BE2C (cell line): ENCODE results near the gene SLC26A4.

ENCODE experiments used
- DNase-seq: peaks from one replicate; pipeline ENCODE4 v3.0.0-alpha.2; 2020
- H3K27me3 ChIP-seq: fragments of 250-450 bp; sonication (Bioruptor Pico); 2 replicates; pipeline ENCODE4 v1.5.1; 2020; ENCODE audit warnings: mild to moderate bottlenecking
- H3K36me3 ChIP-seq: fragments of 250-450 bp; sonication (Bioruptor Pico); 2 replicates; pipeline ENCODE4 v1.5.1; 2020; ENCODE audit warnings: mild to moderate bottlenecking
- H3K4me1 ChIP-seq: fragments of 250-450 bp; sonication (Bioruptor Pico); 2 replicates; pipeline ENCODE4 v1.5.1; 2020
- H3K4me3 ChIP-seq: 2 replicates; pipeline ENCODE4 v1.5.1; 2011; ENCODE audit warnings: low read depth, low read length
- H3K9me3 ChIP-seq: fragments of 250-450 bp; sonication (Bioruptor Pico); 2 replicates; pipeline ENCODE4 v1.5.1; 2020
- TF ChIP-seq, protein P1 (sequence below): IDR thresholded peaks from 2 replicates; pipeline ENCODE4 v1.5.1; 2012; ENCODE audit warnings: mild to moderate bottlenecking, low read depth, low read length

Gene SLC26A4

DNA sequence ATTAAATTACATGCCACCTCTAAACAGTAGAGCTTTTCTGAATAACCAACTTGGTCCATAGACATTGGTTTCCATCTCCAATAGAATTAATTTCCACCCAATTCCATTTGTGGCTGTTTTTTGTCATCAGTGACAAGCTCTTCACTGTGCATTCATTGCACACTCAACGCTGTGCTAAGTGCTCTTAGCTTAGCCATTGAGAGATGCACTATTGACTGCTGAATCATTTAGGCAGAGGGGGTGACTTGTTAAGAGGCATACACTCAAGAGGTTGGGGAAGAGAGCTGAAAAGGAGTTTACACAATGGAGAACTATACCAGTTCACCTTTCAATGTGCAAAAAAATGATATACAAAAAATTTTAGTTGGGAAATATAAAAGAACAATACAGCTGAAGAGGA is 51.4 kb downstream of the SLC26A4 start:
- Histone ChIP-seq H3K4me1 (0 out of 2 replicates have a peak, but pooled peaks cover 3% of the 10 kb centered on the region), H3K27me3 (no peaks in the 10 kb centered on the region), H3K4me3 (no peak overlapping the region), H3K9me3 (no peaks in the 10 kb centered on the region), H3K36me3 (no peaks in the 10 kb centered on the region)
- DNase-seq: no peak
- TF ChIP-seq, protein P1, sequence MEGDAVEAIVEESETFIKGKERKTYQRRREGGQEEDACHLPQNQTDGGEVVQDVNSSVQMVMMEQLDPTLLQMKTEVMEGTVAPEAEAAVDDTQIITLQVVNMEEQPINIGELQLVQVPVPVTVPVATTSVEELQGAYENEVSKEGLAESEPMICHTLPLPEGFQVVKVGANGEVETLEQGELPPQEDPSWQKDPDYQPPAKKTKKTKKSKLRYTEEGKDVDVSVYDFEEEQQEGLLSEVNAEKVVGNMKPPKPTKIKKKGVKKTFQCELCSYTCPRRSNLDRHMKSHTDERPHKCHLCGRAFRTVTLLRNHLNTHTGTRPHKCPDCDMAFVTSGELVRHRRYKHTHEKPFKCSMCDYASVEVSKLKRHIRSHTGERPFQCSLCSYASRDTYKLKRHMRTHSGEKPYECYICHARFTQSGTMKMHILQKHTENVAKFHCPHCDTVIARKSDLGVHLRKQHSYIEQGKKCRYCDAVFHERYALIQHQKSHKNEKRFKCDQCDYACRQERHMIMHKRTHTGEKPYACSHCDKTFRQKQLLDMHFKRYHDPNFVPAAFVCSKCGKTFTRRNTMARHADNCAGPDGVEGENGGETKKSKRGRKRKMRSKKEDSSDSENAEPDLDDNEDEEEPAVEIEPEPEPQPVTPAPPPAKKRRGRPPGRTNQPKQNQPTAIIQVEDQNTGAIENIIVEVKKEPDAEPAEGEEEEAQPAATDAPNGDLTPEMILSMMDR: no peak

DNA sequence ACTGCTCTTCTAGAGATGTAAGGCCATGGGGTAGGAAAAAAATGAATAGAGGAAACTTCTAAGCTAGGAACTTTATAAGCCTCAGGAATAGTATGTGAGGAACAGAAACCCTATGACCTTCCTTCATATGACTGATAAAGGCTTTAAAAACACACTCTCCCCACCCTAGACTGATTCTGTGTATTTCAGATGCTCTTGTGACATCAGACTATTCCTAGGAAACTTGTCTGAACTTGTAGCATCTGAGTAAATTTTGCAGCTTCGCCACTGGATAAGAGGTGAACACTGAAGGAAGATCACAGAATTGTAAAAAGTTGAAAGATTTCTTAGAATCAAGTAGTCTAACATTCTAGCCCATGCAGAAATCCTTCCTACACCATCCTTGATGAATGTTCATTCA is 52.3 kb downstream of the SLC26A4 start:
- Histone ChIP-seq H3K9me3 (no peaks in the 10 kb centered on the region), H3K27me3 (no peaks in the 10 kb centered on the region), H3K36me3 (no peaks in the 10 kb centered on the region), H3K4me1 (0 out of 2 replicates have a peak, but pooled peaks cover 3% of the 10 kb centered on the region), H3K4me3 (no peak overlapping the region)
- DNase-seq: no peak
- TF ChIP-seq, protein P1: no peak

DNA sequence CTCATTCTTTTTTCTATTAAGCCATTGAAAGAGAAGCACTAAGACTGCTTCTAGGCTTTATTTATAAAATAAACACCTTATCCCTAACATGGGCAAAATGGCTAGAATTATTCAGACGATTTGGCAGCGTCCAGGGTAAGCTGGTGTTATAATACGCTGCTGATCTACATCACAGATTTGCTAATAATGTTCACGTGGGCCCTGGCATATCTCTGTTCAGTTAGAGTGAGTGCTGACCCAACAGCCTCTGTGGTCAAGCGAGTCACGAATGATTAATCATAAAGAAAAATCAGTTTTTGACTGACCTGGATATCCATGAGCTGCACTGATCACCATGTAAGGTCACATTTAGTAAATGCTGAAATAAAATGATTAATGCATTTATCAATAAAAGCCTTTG is 54.9 kb downstream of the SLC26A4 start:
- H3K27me3 ChIP-seq: no peaks in the 10 kb centered on the region
- no peaks in the 10 kb centered on the region for H3K9me3 ChIP-seq
- 0 out of 2 replicates have a peak, but pooled peaks cover 3% of the 10 kb centered on the region for H3K4me1 ChIP-seq
- no peak overlapping the region for H3K4me3 ChIP-seq
- TF ChIP-seq, protein P1: no peak
- DNase-seq: no peak
- H3K36me3 ChIP-seq: no peaks in the 10 kb centered on the region

DNA sequence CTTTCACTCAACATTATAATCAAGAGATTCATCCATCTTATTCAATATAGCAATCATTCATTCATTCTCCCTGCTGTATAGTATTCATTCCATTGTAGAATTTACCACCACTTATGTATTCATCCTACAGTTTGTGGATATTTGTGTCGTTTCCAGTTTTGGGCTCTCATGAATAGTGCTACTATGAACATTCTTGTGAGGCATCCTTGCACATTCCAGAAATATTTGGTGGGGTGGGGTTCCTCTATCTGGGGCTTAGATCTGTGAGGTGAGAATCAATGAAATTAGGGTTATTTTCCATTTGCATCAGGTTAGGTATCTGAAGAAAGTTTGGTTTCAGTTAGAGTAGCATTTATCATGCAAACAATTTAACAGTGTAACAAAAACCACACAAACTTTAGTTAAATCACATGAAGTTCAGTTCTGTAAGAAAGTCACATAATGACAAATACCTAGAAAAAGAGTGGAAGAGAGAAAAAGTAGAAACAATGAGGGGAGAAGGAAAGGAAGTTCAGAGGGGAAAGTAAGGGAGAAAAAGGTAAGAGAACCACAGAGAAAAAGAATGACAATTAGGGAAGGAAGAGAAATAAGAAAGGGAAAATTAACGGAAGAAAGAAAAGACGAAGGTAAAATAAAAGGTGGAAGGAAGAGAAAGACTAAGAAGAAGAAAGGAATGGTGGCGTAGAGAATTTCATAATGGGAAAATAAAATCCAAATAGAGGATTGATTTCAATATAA is 58.0 kb downstream of the SLC26A4 start:
- Histone ChIP-seq H3K4me3 (no peak overlapping the region), H3K36me3 (no peaks in the 10 kb centered on the region), H3K27me3 (no peaks in the 10 kb centered on the region), H3K9me3 (no peaks in the 10 kb centered on the region), H3K4me1 (0 out of 2 replicates have a peak, but pooled peaks cover 3% of the 10 kb centered on the region)
- no peak for DNase-seq
- TF ChIP-seq, protein P1: no peak

DNA sequence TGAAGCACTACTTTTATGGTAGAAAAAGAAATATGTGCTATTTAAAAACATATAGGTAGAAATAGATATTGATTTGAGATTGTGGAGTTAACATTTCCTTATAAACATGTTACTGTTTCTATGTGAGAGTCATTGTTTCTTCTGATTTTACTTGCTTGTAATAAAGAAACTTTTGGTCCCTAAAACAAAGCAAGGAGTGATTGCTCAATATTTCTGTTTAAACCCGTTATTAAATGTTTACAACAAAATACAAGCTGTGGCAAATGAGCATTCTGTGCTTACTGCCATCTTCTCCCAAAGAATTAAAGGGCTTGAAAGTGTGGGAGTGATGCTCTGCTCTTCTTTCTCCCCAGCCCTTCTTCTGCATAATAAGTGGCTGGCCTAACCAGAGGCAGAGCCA is 60.7 kb downstream of the SLC26A4 start:
- Histone ChIP-seq H3K36me3 (no peaks in the 10 kb centered on the region), H3K27me3 (no peaks in the 10 kb centered on the region), H3K4me1 (no peaks in the 10 kb centered on the region), H3K4me3 (no peak overlapping the region), H3K9me3 (no peaks in the 10 kb centered on the region)
- no peak for DNase-seq
- TF ChIP-seq, protein P1: no peak

DNA sequence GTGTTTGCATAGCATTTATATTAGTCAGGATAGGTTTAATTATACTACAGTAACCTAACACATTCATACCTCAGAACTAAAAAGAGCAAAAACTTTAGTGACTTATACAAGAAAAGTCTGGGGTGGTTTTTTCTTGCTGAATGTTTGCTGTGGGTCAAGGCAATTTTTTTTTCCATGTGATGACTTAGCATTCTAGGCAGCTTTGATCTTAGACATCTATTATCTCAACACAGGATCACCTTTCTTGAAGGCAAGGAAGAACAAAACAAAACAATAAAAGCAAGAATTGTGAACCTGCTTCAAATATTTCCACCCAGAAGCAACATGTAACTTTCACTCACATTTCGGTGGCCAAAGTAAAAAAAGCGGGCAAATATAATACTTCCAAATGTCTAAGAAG is 62.6 kb downstream of the SLC26A4 start:
- no peak for DNase-seq
- H3K4me3 ChIP-seq: no peak overlapping the region
- no peaks in the 10 kb centered on the region for H3K36me3 ChIP-seq
- H3K4me1 ChIP-seq: no peaks in the 10 kb centered on the region
- TF ChIP-seq, protein P1: no peak
- no peaks in the 10 kb centered on the region for H3K9me3 ChIP-seq
- no peaks in the 10 kb centered on the region; the same call in 1 of the 2 replicates for H3K27me3 ChIP-seq
